GM18517 (cell line): ENCODE data around the gene KIRREL3.

Source experiments
- ATAC-seq: cut with Tn5 transposase; IDR thresholded peaks from one replicate; pipeline ENCODE4 v1.9.1; 2021; ENCODE audit warnings: mild to moderate bottlenecking, moderate library complexity; ENCODE audit not compliant: unreplicated experiment

The KIRREL3 gene

GRCh38 chr11:126437731-126438130, 562.8 kb downstream of the KIRREL3 start:
- no peak for ATAC-seq

- no peak for ATAC-seq
Measured at GRCh38 chr11:126436209-126436755, 564.3 kb downstream of the KIRREL3 start.

- ATAC-seq, result no peak
Measured at GRCh38 chr11:126434950-126435335, 565.6 kb downstream of the KIRREL3 start.

GRCh38 chr11:126433989-126434949, 566.3 kb downstream of the KIRREL3 start:
- ATAC-seq, result no peak

- ATAC-seq, result no peak
Measured at GRCh38 chr11:126433244-126433846, 567.2 kb downstream of the KIRREL3 start.

GRCh38 chr11:126432525-126432924, 568.0 kb downstream of the KIRREL3 start:
- ATAC-seq, result no peak

- ATAC-seq, result no peak
Measured at GRCh38 chr11:126432065-126432461, 568.5 kb downstream of the KIRREL3 start.

GRCh38 chr11:126431401-126432064, 569.0 kb downstream of the KIRREL3 start:
- no peak for ATAC-seq

- ATAC-seq, result no peak
Measured at GRCh38 chr11:126430581-126431335, 569.8 kb downstream of the KIRREL3 start.

GRCh38 chr11:126426820-126427749, 573.5 kb downstream of the KIRREL3 start:
- ATAC-seq, result peak; percentile 52

- ATAC-seq, result no peak
Measured at GRCh38 chr11:126426106-126426505, 574.5 kb downstream of the KIRREL3 start.

GRCh38 chr11:126424471-126425039, 576.0 kb downstream of the KIRREL3 start:
- no peak for ATAC-seq

GRCh38 chr11:126423743-126424142, 576.8 kb downstream of the KIRREL3 start:
- ATAC-seq, result no peak

GRCh38 chr11:126423154-126423553, 577.4 kb downstream of the KIRREL3 start:
- no peak for ATAC-seq

GRCh38 chr11:126422446-126422845, 578.1 kb downstream of the KIRREL3 start:
- ATAC-seq, result no peak

- ATAC-seq, result no peak
Measured at GRCh38 chr11:126421271-126421671, 579.3 kb downstream of the KIRREL3 start.

- no peak for ATAC-seq
Measured at GRCh38 chr11:126420698-126421256, 579.8 kb downstream of the KIRREL3 start.

GRCh38 chr11:126419801-126420697, 580.5 kb downstream of the KIRREL3 start:
- peak; percentile 87 for ATAC-seq
